ENCODE results near the gene IRF2. TPM values are rescaled to one million over a fixed set of nuclear protein-coding genes. Genes with fewer than 3 reads are reported as not detected.

IRF2 gene
- total RNA-seq, 2 donors from 2014 or later: 35.3 to 68.0 TPM

DNA sequence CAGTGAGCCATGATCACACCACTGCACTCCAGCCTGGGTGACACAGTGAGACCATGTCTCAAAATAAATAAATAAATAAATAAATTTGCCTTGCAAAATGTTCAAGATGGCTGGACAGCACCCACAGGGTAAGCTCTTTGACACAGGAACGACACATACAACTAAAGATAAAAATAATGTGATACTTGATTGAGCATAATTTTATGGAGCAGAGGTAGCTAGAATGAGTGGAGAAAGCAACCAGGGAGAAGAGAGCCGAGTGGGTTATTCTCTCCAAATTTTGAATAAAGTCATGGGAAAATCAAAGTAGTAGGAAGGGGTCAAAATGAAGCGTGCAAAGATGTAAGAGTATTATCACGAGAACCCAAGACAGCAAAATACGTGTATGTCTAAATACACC is 121.5 kb downstream of the IRF2 start:
- Histone ChIP-seq H3K4me3 (no peak overlapping the region), H3K36me3 (no peaks in the 10 kb centered on the region), H3K27ac (no peak overlapping the region), H3K27me3 (replicated peaks; ENCODE audit: insufficient read depth) (no peaks in the 10 kb centered on the region), H3K9me3 (peaks cover 4% of the 10 kb centered on the region), H3K4me1 (ENCODE audit: control insufficient read depth in 1 of 2, low read depth in 2 of 2) (peaks cover 10 to 21% of the 10 kb centered on the region in 2 donors)
- TF ChIP-seq, protein P1, sequence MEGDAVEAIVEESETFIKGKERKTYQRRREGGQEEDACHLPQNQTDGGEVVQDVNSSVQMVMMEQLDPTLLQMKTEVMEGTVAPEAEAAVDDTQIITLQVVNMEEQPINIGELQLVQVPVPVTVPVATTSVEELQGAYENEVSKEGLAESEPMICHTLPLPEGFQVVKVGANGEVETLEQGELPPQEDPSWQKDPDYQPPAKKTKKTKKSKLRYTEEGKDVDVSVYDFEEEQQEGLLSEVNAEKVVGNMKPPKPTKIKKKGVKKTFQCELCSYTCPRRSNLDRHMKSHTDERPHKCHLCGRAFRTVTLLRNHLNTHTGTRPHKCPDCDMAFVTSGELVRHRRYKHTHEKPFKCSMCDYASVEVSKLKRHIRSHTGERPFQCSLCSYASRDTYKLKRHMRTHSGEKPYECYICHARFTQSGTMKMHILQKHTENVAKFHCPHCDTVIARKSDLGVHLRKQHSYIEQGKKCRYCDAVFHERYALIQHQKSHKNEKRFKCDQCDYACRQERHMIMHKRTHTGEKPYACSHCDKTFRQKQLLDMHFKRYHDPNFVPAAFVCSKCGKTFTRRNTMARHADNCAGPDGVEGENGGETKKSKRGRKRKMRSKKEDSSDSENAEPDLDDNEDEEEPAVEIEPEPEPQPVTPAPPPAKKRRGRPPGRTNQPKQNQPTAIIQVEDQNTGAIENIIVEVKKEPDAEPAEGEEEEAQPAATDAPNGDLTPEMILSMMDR (IDR thresholded peaks at IDR 0.05): no peak
- no peak for DNase-seq (ENCODE audit: low spot score)
- ATAC-seq (ENCODE audit: insufficient number of reproducible peaks, low FRiP score, low read depth): no peak

DNA sequence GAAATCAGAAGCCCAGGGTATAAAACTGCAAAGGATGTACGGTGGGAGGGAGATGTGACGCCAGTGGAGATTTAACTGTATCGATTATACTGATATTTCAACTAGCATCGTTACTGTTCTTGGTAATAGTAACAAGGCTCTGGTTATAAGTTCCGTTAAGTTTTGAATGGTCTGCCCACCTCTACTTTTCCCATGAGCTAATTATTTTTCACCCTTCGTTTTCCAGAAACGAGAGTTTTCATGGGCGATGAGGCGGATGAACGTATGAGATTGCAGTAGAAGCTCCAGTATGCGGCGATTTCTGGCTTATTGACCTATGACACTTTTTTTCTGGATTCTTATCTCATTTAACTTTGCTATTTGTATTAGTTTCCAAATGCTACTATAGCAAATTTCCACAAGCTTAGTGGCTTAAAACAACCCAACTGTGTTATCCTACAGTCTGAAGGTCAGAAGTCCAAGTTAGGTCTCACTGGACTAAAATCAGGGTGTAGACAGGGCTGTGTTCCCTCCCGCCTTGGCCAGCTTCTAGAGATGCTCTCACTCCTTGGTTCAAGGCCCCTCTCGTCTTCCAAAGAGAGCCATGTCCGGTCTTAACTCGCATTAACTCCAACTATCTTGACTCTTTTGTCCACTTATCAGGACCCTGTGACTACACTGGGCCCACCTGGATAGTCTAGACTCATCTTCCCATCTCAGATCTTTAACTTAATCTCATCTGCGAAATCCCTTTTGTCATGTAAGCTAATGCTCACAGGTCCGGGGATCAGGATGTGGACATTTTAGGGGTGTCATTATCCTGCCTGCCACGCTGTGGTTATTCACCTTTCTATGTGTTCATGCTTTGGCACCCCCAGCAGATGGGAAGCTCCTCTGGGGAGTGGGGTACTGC is 122.5 kb downstream of the IRF2 start:
- no peak overlapping the region for H3K4me3 ChIP-seq
- H3K27me3 ChIP-seq (replicated peaks; ENCODE audit: insufficient read depth): no peaks in the 10 kb centered on the region
- no peak for ATAC-seq (ENCODE audit: insufficient number of reproducible peaks, low FRiP score, low read depth)
- TF ChIP-seq, protein P1 (IDR thresholded peaks at IDR 0.05): no peak
- no peaks in the 10 kb centered on the region for H3K9me3 ChIP-seq
- peaks cover 10 to 21% of the 10 kb centered on the region in 2 donors for H3K4me1 ChIP-seq (ENCODE audit: control insufficient read depth in 1 of 2, low read depth in 2 of 2)
- no peaks in the 10 kb centered on the region for H3K36me3 ChIP-seq
- H3K27ac ChIP-seq: no peak overlapping the region
- DNase-seq (ENCODE audit: low spot score): no peak

DNA sequence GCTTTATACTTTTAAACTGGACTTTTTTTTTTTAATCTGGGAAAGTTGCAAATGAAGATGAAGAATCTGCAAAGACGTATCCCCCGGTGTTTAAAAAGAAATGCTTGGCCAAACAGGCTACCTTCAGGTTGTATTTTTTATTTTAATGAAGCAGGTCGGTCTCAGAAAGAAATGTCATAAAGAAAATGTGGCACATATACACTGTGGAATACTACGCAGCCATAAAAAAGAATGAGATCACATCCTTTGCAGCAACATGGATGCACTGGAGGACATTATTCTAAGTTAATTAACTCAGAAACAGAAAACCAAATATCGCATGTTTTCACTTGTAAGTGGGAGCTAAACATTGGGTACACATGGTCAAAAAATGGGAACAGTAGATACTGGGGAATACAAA is 123.4 kb downstream of the IRF2 start:
- Histone ChIP-seq H3K9me3 (no peaks in the 10 kb centered on the region), H3K27ac (no peak overlapping the region), H3K4me1 (ENCODE audit: control insufficient read depth in 1 of 2, low read depth in 2 of 2) (peaks cover 10 to 21% of the 10 kb centered on the region in 2 donors), H3K4me3 (no peak overlapping the region), H3K27me3 (replicated peaks; ENCODE audit: insufficient read depth) (no peaks in the 10 kb centered on the region), H3K36me3 (no peaks in the 10 kb centered on the region)
- TF ChIP-seq, protein P1 (IDR thresholded peaks at IDR 0.05): no peak
- ATAC-seq (ENCODE audit: insufficient number of reproducible peaks, low FRiP score, low read depth) (no peak), DNase-seq (ENCODE audit: low spot score) (no peak)

DNA sequence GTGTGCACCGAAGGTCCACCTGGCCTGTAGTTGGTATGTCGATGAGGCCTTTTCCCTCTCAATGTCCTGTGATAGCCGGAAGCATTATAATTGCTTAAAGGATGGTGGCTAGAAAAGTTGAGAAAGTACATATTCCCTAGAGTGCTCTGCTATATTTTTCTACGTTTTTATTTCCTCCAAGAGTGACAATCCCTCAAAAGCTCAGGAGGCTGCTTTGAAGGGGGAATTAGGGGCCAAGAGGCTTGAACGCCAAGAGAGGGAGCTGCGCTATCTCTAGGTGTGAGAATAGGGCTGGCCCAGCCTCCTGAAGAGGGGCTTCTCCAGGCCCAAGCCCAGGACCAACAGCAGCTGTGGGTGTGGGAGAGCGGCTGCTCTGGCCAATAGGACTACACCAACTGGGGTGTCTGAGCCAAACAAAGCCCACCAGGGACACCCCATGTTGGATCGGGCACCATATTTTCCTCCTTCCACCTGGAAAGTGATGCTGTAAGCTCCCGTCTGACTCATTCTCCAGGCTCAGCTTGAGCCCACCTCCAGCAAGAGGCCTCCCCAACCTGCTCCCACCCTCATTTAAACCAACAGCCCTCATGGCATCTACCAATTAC is 124.0 kb downstream of the IRF2 start:
- H3K27ac ChIP-seq: no peak overlapping the region

More for the DNA sequence above, 124.0 kb downstream of the IRF2 start:
- Histone ChIP-seq H3K36me3 (no peaks in the 10 kb centered on the region), H3K27me3 (replicated peaks; ENCODE audit: insufficient read depth) (no peaks in the 10 kb centered on the region), H3K9me3 (no peaks in the 10 kb centered on the region), H3K4me1 (ENCODE audit: control insufficient read depth in 1 of 2, low read depth in 2 of 2) (peaks cover 7 to 16% of the 10 kb centered on the region in 2 donors), H3K4me3 (no peak overlapping the region)
- DNase-seq (ENCODE audit: low spot score): no peak
- TF ChIP-seq, protein P1 (IDR thresholded peaks at IDR 0.05): no peak
- no peak for ATAC-seq (ENCODE audit: insufficient number of reproducible peaks, low FRiP score, low read depth)
